AG10803 (cell line): ENCODE measurements around the gene NBEAL1.
"Not testable (repeated sequence)": the region's sequence is repeated elsewhere in the genome, so short reads cannot be mapped to it uniquely, and the experiment has no call there.

ENCODE experiments used
- DNase-seq: peaks from one replicate; pipeline ENCODE4 v3.0.0; 2010; ENCODE audit warnings: low read depth
- H3K4me3 ChIP-seq: 2 replicates; pipeline ENCODE4 v1.5.1; 2011; ENCODE audit warnings: mild to moderate bottlenecking, low read length, control low read depth
- CTCF ChIP-seq: conservative IDR thresholded peaks from 2 replicates; pipeline ENCODE4 v1.5.1; 2011; ENCODE audit warnings: mild to moderate bottlenecking, low read length, control low read depth, inconsistent platforms

NBEAL1 gene

GRCh38 chr2:203252818-203253217, 238.1 kb downstream of the NBEAL1 start:
- no peak for DNase-seq
- TF ChIP-seq CTCF, result no peak
- no peak overlapping the region for H3K4me3 ChIP-seq

GRCh38 chr2:203253422-203254095, 238.9 kb downstream of the NBEAL1 start:
- not testable (repeated sequence) for DNase-seq, H3K4me3 ChIP-seq

- TF ChIP-seq CTCF, result no peak
- DNase-seq, result no peak
- H3K4me3 ChIP-seq, result no peak overlapping the region
Observed at GRCh38 chr2:203261326-203262159, 246.9 kb downstream of the NBEAL1 start.
